Uterus (tissue), 4 donors: Measurements from ENCODE around the gene RXRG. TPM values are rescaled to one million over a fixed set of nuclear protein-coding genes. Genes with fewer than 3 reads are reported as not detected.

Experiments used
- DNase-seq, 2 donors: peaks; one replicate each; pipeline ENCODE4 v3.0.0-alpha.2; 2019 to 2020
- H3K27ac ChIP-seq, 2 donors: fragments of 200-600 bp; sonication (generic); 1 replicate in 1 of 2; 2 replicates in 1 of 2; pipeline ENCODE4 v1.5.1; 2016 to 2018
- H3K27me3 ChIP-seq, 2 donors: fragments of 200-600 bp; sonication (generic); one replicate each; pipeline ENCODE4 v1.5.1; 2018 to 2019; ENCODE audit warnings: control low read depth in 1 of 2
- H3K36me3 ChIP-seq, 2 donors: fragments of 200-600 bp; sonication (generic); one replicate each; pipeline ENCODE4 v1.5.1; 2019; ENCODE audit warnings: control low read depth in 1 of 2
- H3K4me1 ChIP-seq, 2 donors: fragments of 200-600 bp; sonication (generic); one replicate each; pipeline ENCODE4 v1.5.1; 2018 to 2019; ENCODE audit warnings: control low read depth in 1 of 2
- H3K4me3 ChIP-seq, 2 donors: fragments of 200-600 bp; sonication (generic); 1 replicate in 1 of 2; 2 replicates in 1 of 2; pipeline ENCODE4 v1.5.1; 2018 to 2019; ENCODE audit warnings: mild to moderate bottlenecking in 1 of 2
- H3K9me3 ChIP-seq, 2 donors: fragments of 200-600 bp; sonication (generic); one replicate each; pipeline ENCODE4 v1.5.1; 2019; ENCODE audit warnings: control low read depth in 1 of 2
- POLR2A ChIP-seq, 2 donors: fragments of 450-650 bp; IDR thresholded peaks; one replicate each; pipeline ENCODE4 v1.6.1; 2016; ENCODE audit warnings: antibody characterized with exemption in 2 of 2, mild to moderate bottlenecking in 1 of 2, moderate library complexity in 1 of 2
- intact Hi-C: fragments of 100-400 bp; cut with DNase I; formaldehyde crosslinking; loops from one replicate; pipeline ENCODE4 v1.15.1; 2023; ENCODE audit warnings: low total_unique reads
- total RNA-seq, 4 donors: library from RNA; depleted of rRNA in 3 of 4; stranded (reverse); fragments of >200 nt in 3 of 4; gene quantifications; one replicate each; pipeline versions ENCODE4 v1.1.0 to v1.2.4, GENCODE V29; 2014 to 2023
- TF ChIP-seq, protein P1 (sequence below), 4 experiments: fragments of 200-600 bp in 2 of 4; fragments of 450-650 bp in 2 of 4; sonication (generic) in 2 of 4; IDR thresholded peaks; one replicate each; pipeline ENCODE4 v1.5.1; 2016 to 2019; ENCODE audit warnings: antibody characterized with exemption in 4 of 4, mild to moderate bottlenecking in 2 of 4, moderate library complexity in 1 of 4
- donor health status: DM: yes; HTN: yes; CAD: no.

RXRG gene
- total RNA-seq, 4 donors from 2014 or later, result under 0.01 to 3.2 (median 0.18) TPM; not detected in 1

DNA sequence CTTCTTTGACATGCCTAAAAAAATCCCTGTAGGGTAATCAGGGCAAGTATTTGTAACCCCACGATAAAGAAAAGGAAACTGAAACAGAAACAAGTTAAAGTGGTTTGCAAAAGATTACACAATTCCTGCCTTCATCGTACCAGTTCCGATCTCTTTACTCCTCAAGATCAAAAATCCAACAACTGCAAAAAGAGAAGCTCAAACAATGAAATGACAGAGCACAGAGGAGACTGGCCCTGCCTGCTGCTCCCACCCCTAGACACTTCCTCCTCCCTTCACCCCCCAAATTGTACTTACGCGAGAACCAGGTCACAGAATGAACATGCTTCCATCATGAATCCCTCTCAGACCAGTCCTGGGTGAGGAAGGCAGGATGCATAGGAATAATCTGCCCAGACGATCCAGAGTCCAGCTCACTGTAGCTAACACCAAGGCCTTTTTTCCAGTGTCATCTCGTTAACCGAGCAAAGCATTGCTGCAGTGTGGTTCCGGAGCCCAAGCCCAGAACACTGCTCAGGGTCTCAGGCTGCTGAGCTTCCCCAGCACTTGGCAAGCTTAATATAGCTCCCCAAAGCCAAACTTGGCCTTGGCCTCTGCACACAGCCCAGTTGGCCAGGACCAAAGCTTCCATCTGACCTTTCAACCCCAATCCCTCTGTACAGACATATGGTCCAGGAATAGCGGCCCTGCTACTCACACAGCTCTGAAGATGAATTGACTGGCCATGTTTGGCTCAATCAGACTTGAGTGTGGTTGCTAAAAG, 20.3 kb downstream of the RXRG start:
- DNase-seq, result peak in 1 of 2 donors; percentile 25
- intact Hi-C loops, result no loop called here
- Histone ChIP-seq H3K36me3 (no peaks in the 10 kb centered on the region), H3K27me3 (no peaks in the 10 kb centered on the region), H3K9me3 (no peaks in the 10 kb centered on the region), H3K4me3 (no peak overlapping the region), H3K27ac (peak overlapping the region; percentile 65 to 67), H3K4me1 (no peaks in the 10 kb centered on the region)
- TF ChIP-seq, protein P1, sequence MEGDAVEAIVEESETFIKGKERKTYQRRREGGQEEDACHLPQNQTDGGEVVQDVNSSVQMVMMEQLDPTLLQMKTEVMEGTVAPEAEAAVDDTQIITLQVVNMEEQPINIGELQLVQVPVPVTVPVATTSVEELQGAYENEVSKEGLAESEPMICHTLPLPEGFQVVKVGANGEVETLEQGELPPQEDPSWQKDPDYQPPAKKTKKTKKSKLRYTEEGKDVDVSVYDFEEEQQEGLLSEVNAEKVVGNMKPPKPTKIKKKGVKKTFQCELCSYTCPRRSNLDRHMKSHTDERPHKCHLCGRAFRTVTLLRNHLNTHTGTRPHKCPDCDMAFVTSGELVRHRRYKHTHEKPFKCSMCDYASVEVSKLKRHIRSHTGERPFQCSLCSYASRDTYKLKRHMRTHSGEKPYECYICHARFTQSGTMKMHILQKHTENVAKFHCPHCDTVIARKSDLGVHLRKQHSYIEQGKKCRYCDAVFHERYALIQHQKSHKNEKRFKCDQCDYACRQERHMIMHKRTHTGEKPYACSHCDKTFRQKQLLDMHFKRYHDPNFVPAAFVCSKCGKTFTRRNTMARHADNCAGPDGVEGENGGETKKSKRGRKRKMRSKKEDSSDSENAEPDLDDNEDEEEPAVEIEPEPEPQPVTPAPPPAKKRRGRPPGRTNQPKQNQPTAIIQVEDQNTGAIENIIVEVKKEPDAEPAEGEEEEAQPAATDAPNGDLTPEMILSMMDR (IDR thresholded peaks at IDR 0.05), result no peak
- no peak for TF ChIP-seq POLR2A (IDR thresholded peaks at IDR 0.05)

DNA sequence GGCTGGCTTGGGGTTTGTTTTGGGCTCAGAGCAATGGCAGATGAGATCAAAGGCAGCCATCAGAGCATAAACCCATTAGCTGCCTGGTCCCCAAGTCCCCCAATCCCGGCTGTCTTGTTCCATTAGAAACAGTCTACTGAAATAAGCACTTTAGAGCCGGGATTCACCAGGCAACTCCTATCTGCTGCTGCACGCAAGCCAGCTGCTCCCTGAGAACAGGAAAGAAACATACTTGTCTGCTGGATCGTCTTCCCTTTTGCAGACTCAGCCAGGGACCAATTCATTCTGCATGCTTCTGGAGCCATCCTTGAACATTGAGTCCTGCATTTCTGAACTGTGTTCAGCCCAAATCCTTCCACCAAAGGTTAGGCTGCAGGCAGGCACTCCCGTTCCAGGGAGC, 21.8 kb downstream of the RXRG start:
- H3K4me3 ChIP-seq, result no peak overlapping the region
- no peaks in the 10 kb centered on the region for H3K4me1 ChIP-seq
- H3K36me3 ChIP-seq, result no peaks in the 10 kb centered on the region
- intact Hi-C loops, result no loop called here
- H3K27me3 ChIP-seq, result no peaks in the 10 kb centered on the region
- H3K27ac ChIP-seq, result no peak overlapping the region
- no peak for DNase-seq
- TF ChIP-seq, protein P1 (IDR thresholded peaks at IDR 0.05), result no peak
- no peak for TF ChIP-seq POLR2A (IDR thresholded peaks at IDR 0.05)
- H3K9me3 ChIP-seq, result no peaks in the 10 kb centered on the region

DNA sequence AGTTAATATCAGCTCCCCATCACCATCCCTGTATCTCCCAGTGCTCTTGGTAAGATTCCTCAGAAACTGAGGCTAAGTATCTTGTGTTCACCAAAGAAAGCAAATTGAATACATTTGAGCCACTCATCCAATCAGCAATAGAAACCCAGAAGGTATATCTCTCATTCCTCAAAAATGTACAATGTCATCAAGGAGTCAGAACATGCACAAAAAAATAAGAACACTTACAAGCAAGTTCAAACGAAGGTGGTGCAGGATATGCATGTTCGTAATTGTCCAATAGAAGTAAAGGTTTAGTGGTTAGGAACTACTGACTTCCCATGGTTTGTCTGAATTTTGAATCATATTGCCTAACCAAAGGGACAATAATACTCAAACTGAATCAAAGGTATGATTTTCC, 24.3 kb downstream of the RXRG start:
- Histone ChIP-seq H3K9me3 (no peaks in the 10 kb centered on the region), H3K27me3 (no peaks in the 10 kb centered on the region), H3K36me3 (no peaks in the 10 kb centered on the region), H3K4me3 (no peak overlapping the region), H3K4me1 (no peaks in the 10 kb centered on the region), H3K27ac (no peak overlapping the region)
- intact Hi-C loops, result no loop called here
- TF ChIP-seq, protein P1 (IDR thresholded peaks at IDR 0.05), result no peak
- no peak for TF ChIP-seq POLR2A (IDR thresholded peaks at IDR 0.05)
- DNase-seq, result no peak

DNA sequence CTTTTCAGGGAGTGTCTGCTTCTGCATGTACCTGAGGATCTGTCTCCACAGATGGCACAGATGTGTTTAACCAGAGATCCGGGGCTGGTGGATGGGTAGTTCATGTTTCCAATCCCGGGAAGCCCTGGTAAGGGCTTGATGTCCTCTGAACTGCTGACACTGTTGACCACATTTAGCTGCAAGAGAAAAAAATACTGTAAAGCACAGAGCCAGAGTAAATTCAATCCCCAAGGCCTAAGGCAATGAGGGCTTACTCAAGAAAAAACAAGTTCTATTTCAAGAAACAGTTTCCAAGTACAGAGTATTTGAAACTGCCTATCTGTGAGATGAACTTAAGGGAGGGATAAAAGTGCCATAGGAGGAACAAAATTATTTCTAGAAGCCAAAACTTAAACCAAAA, 25.1 kb downstream of the RXRG start:
- intact Hi-C loops, result no loop called here
- no peak for TF ChIP-seq POLR2A (IDR thresholded peaks at IDR 0.05)
- TF ChIP-seq, protein P1 (IDR thresholded peaks at IDR 0.05), result no peak
- H3K4me1 ChIP-seq, result no peaks in the 10 kb centered on the region
- DNase-seq, result no peak
- no peaks in the 10 kb centered on the region for H3K9me3 ChIP-seq
- no peaks in the 10 kb centered on the region for H3K36me3 ChIP-seq
- H3K4me3 ChIP-seq, result no peak overlapping the region
- H3K27ac ChIP-seq, result no peak overlapping the region
- H3K27me3 ChIP-seq, result no peaks in the 10 kb centered on the region

DNA sequence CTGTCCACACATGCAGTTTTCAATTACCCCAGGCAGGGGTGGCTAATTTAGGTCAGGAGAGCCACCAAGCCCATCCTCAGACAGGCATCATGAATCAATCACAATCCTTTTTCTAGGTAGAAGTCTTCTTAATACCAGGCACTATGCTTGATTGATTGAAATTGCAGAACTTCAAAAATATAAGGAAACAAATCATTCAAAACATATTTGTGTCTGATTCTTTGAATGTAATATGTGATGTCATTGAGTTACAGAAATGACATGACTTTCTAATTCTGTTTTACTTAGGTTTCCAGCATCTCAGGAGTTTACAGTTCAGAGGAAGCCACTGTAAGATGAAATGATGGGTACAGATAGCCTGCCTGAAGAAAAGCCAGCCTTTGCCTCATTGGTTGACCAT, 26.7 kb downstream of the RXRG start:
- no peaks in the 10 kb centered on the region for H3K9me3 ChIP-seq
- intact Hi-C loops, result no loop called here
- TF ChIP-seq, protein P1 (IDR thresholded peaks at IDR 0.05), result no peak
- no peak for TF ChIP-seq POLR2A (IDR thresholded peaks at IDR 0.05)

More for the DNA sequence above, 26.7 kb downstream of the RXRG start:
- no peak overlapping the region for H3K27ac ChIP-seq
- H3K4me3 ChIP-seq, result no peak overlapping the region
- no peak for DNase-seq
- H3K36me3 ChIP-seq, result no peaks in the 10 kb centered on the region
- H3K27me3 ChIP-seq, result no peaks in the 10 kb centered on the region
- no peaks in the 10 kb centered on the region for H3K4me1 ChIP-seq
